ENCODE measurements around the gene APBB1.
A peak's percentile ranks its signal among the peaks of the same experiment; 100 is the strongest.
"Not testable (repeated sequence)": the region's sequence is repeated elsewhere in the genome, so short reads cannot be mapped to it uniquely, and the experiment has no call there.

The APBB1 gene

GRCh38 chr11:6415797-6416196 lies 3.1 kb downstream of the APBB1 start:
- DNase-seq, result no peak

GRCh38 chr11:6414874-6415328 lies 4.0 kb downstream of the APBB1 start:
- no peak for DNase-seq

- DNase-seq, result no peak
Observed at GRCh38 chr11:6413791-6414201, 5.1 kb downstream of the APBB1 start.

- DNase-seq, result no peak
Observed at GRCh38 chr11:6411594-6412031, 7.3 kb downstream of the APBB1 start.

- no peak for DNase-seq
Observed at GRCh38 chr11:6410695-6411430, 8.0 kb downstream of the APBB1 start.

- DNase-seq, result no peak
Observed at GRCh38 chr11:6406370-6406769, 12.5 kb downstream of the APBB1 start.

GRCh38 chr11:6405846-6406245 lies 13.0 kb downstream of the APBB1 start:
- DNase-seq, result peak; percentile 30

- no peak for DNase-seq
Observed at GRCh38 chr11:6405052-6405667, 13.7 kb downstream of the APBB1 start.

GRCh38 chr11:6404342-6405051 lies 14.4 kb downstream of the APBB1 start:
- peak; percentile 22 for DNase-seq

GRCh38 chr11:6403539-6403938 lies 15.4 kb downstream of the APBB1 start:
- DNase-seq, result no peak

GRCh38 chr11:6402561-6402981 lies 16.3 kb downstream of the APBB1 start:
- no peak for DNase-seq

GRCh38 chr11:6402061-6402470 lies 16.8 kb downstream of the APBB1 start:
- no peak for DNase-seq

- no peak for DNase-seq
Observed at GRCh38 chr11:6401464-6401863, 17.4 kb downstream of the APBB1 start.

- DNase-seq, result no peak
Observed at GRCh38 chr11:6400431-6401345, 18.2 kb downstream of the APBB1 start.

GRCh38 chr11:6397636-6398035 lies 21.3 kb downstream of the APBB1 start:
- no peak for DNase-seq

- DNase-seq, result no peak
Observed at GRCh38 chr11:6397156-6397555, 21.7 kb downstream of the APBB1 start.

- DNase-seq, result no peak
Observed at GRCh38 chr11:6395470-6396060, 23.3 kb downstream of the APBB1 start.

GRCh38 chr11:6393989-6394670 lies 24.8 kb downstream of the APBB1 start:
- peak; percentile 17 for DNase-seq

GRCh38 chr11:6392251-6392650 lies 26.6 kb downstream of the APBB1 start:
- not testable (repeated sequence) for DNase-seq

GRCh38 chr11:6391537-6392134 lies 27.3 kb downstream of the APBB1 start:
- DNase-seq, result no peak
